Measurements from ENCODE around the gene SOBP.
A peak's percentile ranks its signal among the peaks of the same experiment; 100 is the strongest.

Gene SOBP

DNA sequence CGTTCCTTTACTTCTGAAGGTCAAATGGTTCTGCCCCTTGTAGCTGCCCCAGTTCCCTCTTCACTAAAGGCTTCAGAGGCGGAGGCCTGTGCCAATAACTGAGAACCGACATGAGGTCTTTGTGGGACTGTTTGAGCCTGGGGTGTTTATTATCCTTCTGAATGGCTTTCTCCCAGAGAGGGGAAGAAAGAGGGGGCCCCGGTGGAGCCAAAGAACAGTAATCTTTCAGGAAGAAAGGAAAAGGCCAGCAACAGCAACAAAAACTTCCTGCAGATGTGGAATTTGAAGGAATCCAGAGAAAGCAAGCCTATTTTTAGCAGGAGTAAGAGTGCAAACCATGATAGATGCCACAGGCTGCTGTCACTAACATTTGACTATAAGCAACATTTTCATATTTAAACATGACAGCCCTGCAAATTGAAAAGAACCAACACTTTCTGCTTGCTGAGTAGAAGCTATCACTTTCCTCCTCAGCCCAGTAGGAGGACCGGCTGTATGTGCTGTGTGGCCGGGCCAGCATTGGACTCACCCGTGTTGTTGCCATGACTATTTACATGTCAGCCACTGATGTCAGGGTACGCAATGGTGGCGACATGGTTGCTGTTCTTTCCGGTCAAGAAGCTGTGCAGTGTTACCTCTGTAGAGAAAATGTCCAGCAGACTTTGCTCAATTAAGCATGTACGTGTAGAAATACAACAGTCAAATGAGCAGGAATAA is 121.3 kb downstream of the SOBP start:
- H3K9me3 ChIP-seq (ENCODE audit: insufficient read depth, low read length) = no peaks in the 10 kb centered on the region
- H3K36me3 ChIP-seq (ENCODE audit: insufficient read depth, insufficient read length, low read length) = no peaks in the 10 kb centered on the region
- TF ChIP-seq ZNF274 (IDR thresholded peaks at IDR 0.05; ENCODE audit: low read depth, low read length) = no peak
- TF ChIP-seq YY1 (IDR thresholded peaks at IDR 0.05; ENCODE audit: insufficient read depth, insufficient read length) = no peak
- no peak for TF ChIP-seq SUZ12 (IDR thresholded peaks at IDR 0.05; ENCODE audit: extremely low read depth, insufficient read depth, insufficient read length)
- peak; percentile 27 for DNase-seq (ENCODE audit: low read depth, low spot score)
- no peaks in the 10 kb centered on the region for H3K27me3 ChIP-seq (ENCODE audit: insufficient read depth, insufficient read length)
- no peak overlapping the region for H3K9ac ChIP-seq (ENCODE audit: insufficient read length, low read depth)
- H3K4me1 ChIP-seq (ENCODE audit: insufficient read depth, insufficient read length) = peaks cover 12% of the 10 kb centered on the region
- H3K4me3 ChIP-seq (ENCODE audit: insufficient read length, low read depth) = no peak overlapping the region

DNA sequence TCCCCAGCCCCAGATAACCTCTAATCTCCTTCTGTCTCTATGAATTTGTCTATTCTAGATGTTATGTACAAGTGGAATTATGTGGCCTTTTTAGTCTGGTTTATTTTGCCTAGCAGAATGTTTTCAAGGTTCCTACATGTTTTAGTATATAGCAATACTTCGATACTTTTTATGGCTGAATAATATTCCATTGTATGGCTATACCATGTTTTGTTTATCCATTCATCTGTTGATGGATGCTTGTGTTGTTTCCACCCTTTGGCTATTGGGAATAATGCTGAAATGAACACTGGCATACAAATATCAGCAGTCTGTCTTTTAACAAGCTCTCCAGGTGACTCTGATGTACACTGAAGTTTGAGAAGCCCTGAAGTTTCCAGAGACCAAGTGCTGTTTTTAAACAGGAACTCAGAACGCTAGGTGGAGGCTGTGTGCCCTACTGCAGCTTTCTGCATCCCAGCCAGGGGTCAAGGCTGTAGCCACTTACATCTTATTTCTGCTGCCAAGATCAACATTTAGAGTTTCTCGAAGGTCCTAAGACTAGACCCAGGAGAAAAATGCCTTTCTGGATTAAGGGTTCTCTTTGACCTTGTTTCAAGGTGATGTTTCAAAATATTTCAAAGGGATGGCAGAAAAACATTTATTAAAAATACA is 123.0 kb downstream of the SOBP start:
- H3K36me3 ChIP-seq (ENCODE audit: insufficient read depth, insufficient read length, low read length) = no peaks in the 10 kb centered on the region
- peaks cover 11% of the 10 kb centered on the region for H3K4me1 ChIP-seq (ENCODE audit: insufficient read depth, insufficient read length)
- no peak for DNase-seq (ENCODE audit: low read depth, low spot score)
- TF ChIP-seq ZNF274 (IDR thresholded peaks at IDR 0.05; ENCODE audit: low read depth, low read length) (no peak), YY1 (IDR thresholded peaks at IDR 0.05; ENCODE audit: insufficient read depth, insufficient read length) (no peak), SUZ12 (IDR thresholded peaks at IDR 0.05; ENCODE audit: extremely low read depth, insufficient read depth, insufficient read length) (no peak)
- H3K9ac ChIP-seq (ENCODE audit: insufficient read length, low read depth) = no peak overlapping the region
- H3K27me3 ChIP-seq (ENCODE audit: insufficient read depth, insufficient read length) = no peaks in the 10 kb centered on the region
- H3K9me3 ChIP-seq (ENCODE audit: insufficient read depth, low read length) = no peaks in the 10 kb centered on the region
- H3K4me3 ChIP-seq (ENCODE audit: insufficient read length, low read depth) = no peak overlapping the region

DNA sequence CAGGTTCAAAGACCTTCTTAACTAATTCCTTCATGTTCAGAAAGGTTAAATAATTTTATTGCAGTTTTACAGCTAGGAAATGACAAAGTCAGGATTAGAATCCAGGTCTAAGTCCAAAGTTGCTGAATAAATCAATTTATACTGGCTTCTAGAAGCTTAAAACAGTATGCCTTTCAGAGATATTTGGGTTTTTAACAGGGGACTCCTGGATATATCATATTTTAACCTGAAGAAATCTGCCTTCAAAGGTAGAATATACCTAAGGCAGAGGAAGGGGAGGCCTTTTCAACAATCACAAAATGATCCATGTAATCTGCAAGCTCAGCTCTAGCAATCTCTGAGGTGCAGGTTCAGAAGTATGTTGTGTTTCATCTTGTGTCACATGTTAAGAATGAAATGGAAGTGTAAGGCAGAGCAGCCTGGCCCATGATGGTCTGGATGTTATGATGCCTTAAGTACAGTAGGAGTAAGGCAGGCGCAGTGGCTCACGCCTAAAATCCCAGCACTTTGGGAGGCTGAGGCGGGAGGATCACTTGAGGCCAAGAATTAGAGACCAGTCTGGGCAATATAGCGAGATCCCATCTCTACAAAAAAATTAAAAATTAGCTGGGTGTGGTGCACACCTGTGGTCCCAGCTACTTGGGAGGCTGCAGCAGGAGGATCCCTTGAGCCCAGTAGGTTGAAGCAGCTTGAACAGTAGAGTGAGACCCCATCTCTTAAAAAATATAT is 123.9 kb downstream of the SOBP start:
- H3K4me1 ChIP-seq (ENCODE audit: insufficient read depth, insufficient read length) = peaks cover 15% of the 10 kb centered on the region
- no peaks in the 10 kb centered on the region for H3K9me3 ChIP-seq (ENCODE audit: insufficient read depth, low read length)
- no peak overlapping the region for H3K9ac ChIP-seq (ENCODE audit: insufficient read length, low read depth)
- TF ChIP-seq SUZ12 (IDR thresholded peaks at IDR 0.05; ENCODE audit: extremely low read depth, insufficient read depth, insufficient read length) (no peak), YY1 (IDR thresholded peaks at IDR 0.05; ENCODE audit: insufficient read depth, insufficient read length) (no peak), ZNF274 (IDR thresholded peaks at IDR 0.05; ENCODE audit: low read depth, low read length) (no peak)
- no peak overlapping the region for H3K4me3 ChIP-seq (ENCODE audit: insufficient read length, low read depth)
- H3K27me3 ChIP-seq (ENCODE audit: insufficient read depth, insufficient read length) = no peaks in the 10 kb centered on the region
- no peaks in the 10 kb centered on the region for H3K36me3 ChIP-seq (ENCODE audit: insufficient read depth, insufficient read length, low read length)
- DNase-seq (ENCODE audit: low read depth, low spot score) = no peak

DNA sequence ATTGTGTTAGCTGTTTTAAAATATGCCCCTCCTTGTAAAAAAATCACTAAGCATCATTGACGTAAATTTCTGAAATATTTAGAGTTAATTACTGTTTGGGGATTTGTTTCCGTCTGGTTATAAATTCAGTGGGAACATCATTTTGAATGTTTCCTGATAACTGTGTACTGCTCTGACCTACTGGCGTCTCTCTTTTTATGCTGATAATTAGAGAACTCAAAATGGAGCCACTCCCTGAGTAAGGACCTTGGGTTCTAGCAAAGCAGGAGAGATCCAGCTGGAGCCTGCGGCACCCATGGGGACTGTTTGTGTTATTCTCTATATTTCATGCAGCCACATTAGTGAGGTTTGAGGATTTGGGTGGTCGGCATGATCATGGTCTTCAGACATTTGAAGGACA is 124.9 kb downstream of the SOBP start:
- DNase-seq (ENCODE audit: low read depth, low spot score) = no peak
- peaks cover 16% of the 10 kb centered on the region for H3K4me1 ChIP-seq (ENCODE audit: insufficient read depth, insufficient read length)
- H3K9me3 ChIP-seq (ENCODE audit: insufficient read depth, low read length) = no peaks in the 10 kb centered on the region
- TF ChIP-seq SUZ12 (IDR thresholded peaks at IDR 0.05; ENCODE audit: extremely low read depth, insufficient read depth, insufficient read length) = no peak
- TF ChIP-seq YY1 (IDR thresholded peaks at IDR 0.05; ENCODE audit: insufficient read depth, insufficient read length) = no peak
- no peak for TF ChIP-seq ZNF274 (IDR thresholded peaks at IDR 0.05; ENCODE audit: low read depth, low read length)
- H3K4me3 ChIP-seq (ENCODE audit: insufficient read length, low read depth) = no peak overlapping the region
- H3K9ac ChIP-seq (ENCODE audit: insufficient read length, low read depth) = no peak overlapping the region
- no peaks in the 10 kb centered on the region for H3K27me3 ChIP-seq (ENCODE audit: insufficient read depth, insufficient read length)
- no peaks in the 10 kb centered on the region for H3K36me3 ChIP-seq (ENCODE audit: insufficient read depth, insufficient read length, low read length)

DNA sequence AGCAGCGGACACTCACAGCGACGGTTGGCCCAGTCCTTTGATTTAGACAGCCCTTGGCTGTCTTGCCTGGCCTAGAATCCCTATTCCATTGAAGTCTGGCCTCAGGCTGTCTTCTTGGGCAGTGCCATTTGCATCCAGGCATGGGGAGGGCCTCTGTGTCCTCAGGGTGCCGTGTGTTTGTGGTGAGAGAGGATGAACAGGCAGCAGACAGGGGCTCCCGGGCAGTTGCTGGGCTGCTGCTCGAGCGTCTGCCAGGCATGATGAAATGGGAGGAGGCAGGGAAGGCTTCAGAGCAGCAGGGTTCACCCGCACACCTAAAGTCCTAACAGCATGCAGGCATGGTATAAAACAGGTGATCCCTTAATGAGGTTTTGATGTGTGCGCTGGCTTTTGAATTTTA is 126.9 kb downstream of the SOBP start:
- Histone ChIP-seq H3K4me1 (ENCODE audit: insufficient read depth, insufficient read length) (peaks cover 13% of the 10 kb centered on the region), H3K27me3 (ENCODE audit: insufficient read depth, insufficient read length) (no peaks in the 10 kb centered on the region), H3K9me3 (ENCODE audit: insufficient read depth, low read length) (no peaks in the 10 kb centered on the region), H3K4me3 (ENCODE audit: insufficient read length, low read depth) (no peak overlapping the region), H3K36me3 (ENCODE audit: insufficient read depth, insufficient read length, low read length) (no peaks in the 10 kb centered on the region), H3K9ac (ENCODE audit: insufficient read length, low read depth) (no peak overlapping the region)
- DNase-seq (ENCODE audit: low read depth, low spot score) = no peak
- TF ChIP-seq ZNF274 (IDR thresholded peaks at IDR 0.05; ENCODE audit: low read depth, low read length) (no peak), SUZ12 (IDR thresholded peaks at IDR 0.05; ENCODE audit: extremely low read depth, insufficient read depth, insufficient read length) (no peak), YY1 (IDR thresholded peaks at IDR 0.05; ENCODE audit: insufficient read depth, insufficient read length) (no peak)

DNA sequence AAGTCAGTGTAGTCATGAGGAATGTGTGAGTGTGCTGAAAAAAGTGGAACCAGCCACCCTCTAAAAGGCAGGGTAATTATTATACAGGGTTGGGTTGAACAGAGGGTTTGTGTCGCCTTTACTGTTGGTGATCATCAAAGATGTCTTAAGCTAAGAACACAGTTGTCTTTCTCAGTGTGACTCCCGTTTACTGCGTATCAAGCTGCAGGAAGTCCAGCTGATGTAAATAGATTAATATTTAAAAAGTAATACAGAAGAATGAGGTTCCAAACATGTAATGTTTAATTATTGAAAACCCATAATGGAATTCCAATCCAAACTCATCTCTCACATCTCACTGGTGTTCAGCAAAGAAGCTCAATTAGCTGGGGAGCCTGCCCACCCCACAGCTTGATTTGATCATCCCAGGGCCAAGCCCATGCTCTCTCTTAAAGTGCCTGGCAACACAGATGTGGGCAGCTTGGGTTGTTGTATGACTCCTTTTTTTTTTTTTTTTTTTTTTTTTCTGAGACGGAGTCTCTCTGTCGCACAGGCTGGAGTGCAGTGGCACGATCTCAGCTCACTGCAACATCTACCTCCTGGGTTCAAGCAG is 127.5 kb downstream of the SOBP start:
- no peak for TF ChIP-seq SUZ12 (IDR thresholded peaks at IDR 0.05; ENCODE audit: extremely low read depth, insufficient read depth, insufficient read length)
- no peak for TF ChIP-seq YY1 (IDR thresholded peaks at IDR 0.05; ENCODE audit: insufficient read depth, insufficient read length)
- TF ChIP-seq ZNF274 (IDR thresholded peaks at IDR 0.05; ENCODE audit: low read depth, low read length) = no peak
- Histone ChIP-seq H3K27me3 (ENCODE audit: insufficient read depth, insufficient read length) (no peaks in the 10 kb centered on the region), H3K4me1 (ENCODE audit: insufficient read depth, insufficient read length) (peaks cover 11% of the 10 kb centered on the region), H3K4me3 (ENCODE audit: insufficient read length, low read depth) (no peak overlapping the region), H3K9ac (ENCODE audit: insufficient read length, low read depth) (no peak overlapping the region), H3K36me3 (ENCODE audit: insufficient read depth, insufficient read length, low read length) (no peaks in the 10 kb centered on the region), H3K9me3 (ENCODE audit: insufficient read depth, low read length) (no peaks in the 10 kb centered on the region)
- no peak for DNase-seq (ENCODE audit: low read depth, low spot score)

DNA sequence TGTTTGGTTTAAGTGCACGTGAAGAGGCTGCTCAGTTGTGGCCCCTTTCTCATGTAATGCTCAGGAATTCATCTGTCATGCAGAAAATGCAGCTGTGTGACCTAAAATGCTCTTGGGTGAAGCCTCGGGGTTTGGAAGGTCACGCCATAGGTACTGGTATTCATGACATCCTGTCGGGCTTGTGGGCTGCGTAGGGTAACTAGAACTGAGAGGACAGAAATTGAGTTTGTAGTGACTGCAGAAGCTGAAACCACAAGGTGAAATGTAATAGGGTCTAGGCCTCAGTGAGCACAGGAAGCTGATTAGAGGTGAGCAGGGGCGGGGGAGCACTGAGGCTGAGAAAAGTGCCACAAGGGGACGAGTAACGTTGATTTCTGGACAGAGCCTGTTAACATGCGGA is 128.8 kb downstream of the SOBP start:
- no peaks in the 10 kb centered on the region for H3K9me3 ChIP-seq (ENCODE audit: insufficient read depth, low read length)
- H3K4me3 ChIP-seq (ENCODE audit: insufficient read length, low read depth) = no peak overlapping the region
- TF ChIP-seq YY1 (IDR thresholded peaks at IDR 0.05; ENCODE audit: insufficient read depth, insufficient read length) = no peak
- TF ChIP-seq ZNF274 (IDR thresholded peaks at IDR 0.05; ENCODE audit: low read depth, low read length) = no peak
- no peak for TF ChIP-seq SUZ12 (IDR thresholded peaks at IDR 0.05; ENCODE audit: extremely low read depth, insufficient read depth, insufficient read length)
- DNase-seq (ENCODE audit: low read depth, low spot score) = no peak
- no peak overlapping the region for H3K9ac ChIP-seq (ENCODE audit: insufficient read length, low read depth)
- H3K27me3 ChIP-seq (ENCODE audit: insufficient read depth, insufficient read length) = no peaks in the 10 kb centered on the region
- H3K36me3 ChIP-seq (ENCODE audit: insufficient read depth, insufficient read length, low read length) = no peaks in the 10 kb centered on the region
- peaks cover 11% of the 10 kb centered on the region for H3K4me1 ChIP-seq (ENCODE audit: insufficient read depth, insufficient read length)
